Hepatocyte (in vitro differentiated cells): ENCODE measurements around the gene P2RY12.

Source experiments
- EZH2 ChIP-seq: fragments of 200-600 bp; sonication (generic); IDR thresholded peaks from 2 replicates; pipeline ENCODE4 v1.6.1; 2016; ENCODE audit warnings: antibody characterized with exemption, mild to moderate bottlenecking, borderline replicate concordance
- TF ChIP-seq, protein P1 (sequence below): fragments of 200-600 bp; sonication (generic); IDR thresholded peaks from 2 replicates; pipeline ENCODE4 v1.5.1; 2016; ENCODE audit warnings: antibody characterized with exemption, mild to moderate bottlenecking; ENCODE audit not compliant: poor library complexity

DNA sequence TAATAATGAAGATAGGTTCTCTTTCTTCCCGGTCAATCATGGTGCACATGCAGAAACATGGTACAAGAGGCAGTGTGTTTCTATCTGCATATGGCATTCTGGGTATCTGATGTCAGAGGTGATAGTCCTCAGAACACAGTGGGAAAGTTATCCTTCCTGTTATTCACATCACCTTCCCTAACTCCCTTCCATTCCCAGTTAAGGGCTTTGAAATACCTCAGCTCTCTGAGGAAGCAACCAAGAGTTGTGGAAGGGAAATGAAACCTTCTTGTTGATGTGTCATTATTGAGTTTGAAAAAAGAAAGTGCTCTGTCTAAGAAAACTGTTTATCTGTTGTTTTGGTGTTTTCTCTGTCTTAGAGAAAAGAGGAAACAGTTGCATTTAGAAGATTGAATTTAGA lies 33.3 kb downstream of the P2RY12 start:
- TF ChIP-seq EZH2 = no peak
- TF ChIP-seq, protein P1, sequence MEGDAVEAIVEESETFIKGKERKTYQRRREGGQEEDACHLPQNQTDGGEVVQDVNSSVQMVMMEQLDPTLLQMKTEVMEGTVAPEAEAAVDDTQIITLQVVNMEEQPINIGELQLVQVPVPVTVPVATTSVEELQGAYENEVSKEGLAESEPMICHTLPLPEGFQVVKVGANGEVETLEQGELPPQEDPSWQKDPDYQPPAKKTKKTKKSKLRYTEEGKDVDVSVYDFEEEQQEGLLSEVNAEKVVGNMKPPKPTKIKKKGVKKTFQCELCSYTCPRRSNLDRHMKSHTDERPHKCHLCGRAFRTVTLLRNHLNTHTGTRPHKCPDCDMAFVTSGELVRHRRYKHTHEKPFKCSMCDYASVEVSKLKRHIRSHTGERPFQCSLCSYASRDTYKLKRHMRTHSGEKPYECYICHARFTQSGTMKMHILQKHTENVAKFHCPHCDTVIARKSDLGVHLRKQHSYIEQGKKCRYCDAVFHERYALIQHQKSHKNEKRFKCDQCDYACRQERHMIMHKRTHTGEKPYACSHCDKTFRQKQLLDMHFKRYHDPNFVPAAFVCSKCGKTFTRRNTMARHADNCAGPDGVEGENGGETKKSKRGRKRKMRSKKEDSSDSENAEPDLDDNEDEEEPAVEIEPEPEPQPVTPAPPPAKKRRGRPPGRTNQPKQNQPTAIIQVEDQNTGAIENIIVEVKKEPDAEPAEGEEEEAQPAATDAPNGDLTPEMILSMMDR = no peak
